Tibial artery (tissue), 4 donors: ENCODE data around the gene ECE2.

Source experiments
- DNase-seq, 2 donors: peaks; one replicate each; pipeline ENCODE4 v3.0.0-alpha.2; 2019
- H3K27ac ChIP-seq, 2 donors: fragments of 200-600 bp; sonication (generic) in 1 of 2; 1 replicate in 1 of 2; 2 replicates in 1 of 2; pipeline ENCODE4 v1.5.1; 2018 to 2019; ENCODE audit warnings: mild to moderate bottlenecking in 1 of 2
- H3K27me3 ChIP-seq, 2 donors: fragments of 200-600 bp; sonication (generic) in 1 of 2; one replicate each; pipeline versions ENCODE4 v1.5.1 to v1.6.0; 2016 to 2019
- H3K36me3 ChIP-seq, 3 donors: fragments of 200-600 bp; sonication (generic) in 2 of 3; one replicate each; pipeline ENCODE4 v1.5.1; 2016 to 2019; ENCODE audit warnings: mild to moderate bottlenecking in 2 of 3
- H3K4me1 ChIP-seq, 4 donors: fragments of 200-600 bp; sonication (generic) in 2 of 4; 1 replicate in 3 of 4; 2 replicates in 1 of 4; pipeline ENCODE4 v1.5.1; 2016 to 2019
- H3K4me3 ChIP-seq, 2 donors: fragments of 200-600 bp; sonication (generic) in 1 of 2; 1 replicate in 1 of 2; 2 replicates in 1 of 2; pipeline ENCODE4 v1.5.1; 2018 to 2019; ENCODE audit warnings: mild to moderate bottlenecking in 2 of 2
- H3K9me3 ChIP-seq, 3 donors: fragments of 200-600 bp; sonication (generic) in 1 of 3; one replicate each; pipeline ENCODE4 v1.5.1; 2016 to 2019
- CTCF ChIP-seq, 2 experiments: fragments of 200-600 bp in 1 of 2; fragments of 450-650 bp in 1 of 2; IDR thresholded peaks; one replicate each; pipeline ENCODE4 v1.5.1; 2017 to 2019; ENCODE audit warnings: antibody characterized with exemption in 2 of 2, mild to moderate bottlenecking in 1 of 2, moderate library complexity in 1 of 2
- intact Hi-C: fragments of 100-400 bp; cut with DNase I; formaldehyde crosslinking; loops from one replicate; pipeline ENCODE4 v1.15.0; 2023; ENCODE audit warnings: low total_unique reads

Gene ECE2

GRCh38 chr3:184272269-184272668, 3.6 kb upstream of the ECE2 start:
- no peak for DNase-seq
- Histone ChIP-seq H3K4me1 (peaks cover 0 to 6% (median 1%) of the 10 kb centered on the region in 4 donors), H3K4me3 (no peak overlapping the region), H3K27ac (no peak overlapping the region), H3K9me3 (no peaks in the 10 kb centered on the region), H3K36me3 (no peaks in the 10 kb centered on the region), H3K27me3 (peaks cover 0 to 39% of the 10 kb centered on the region in 2 donors)
- intact Hi-C loops = no loop called here
- no peak for TF ChIP-seq CTCF (IDR thresholded peaks at IDR 0.05)

GRCh38 chr3:184275381-184275701, 481 bp upstream of the ECE2 start:
- intact Hi-C loops = no loop called here
- Histone ChIP-seq H3K36me3 (no peaks in the 10 kb centered on the region), H3K4me3 (no peak overlapping the region), H3K27me3 (peaks cover 0 to 48% of the 10 kb centered on the region in 2 donors), H3K4me1 (peaks cover 0 to 6% (median 1%) of the 10 kb centered on the region in 4 donors), H3K27ac (no peak overlapping the region), H3K9me3 (no peaks in the 10 kb centered on the region)
- DNase-seq = no peak
- no peak for TF ChIP-seq CTCF (IDR thresholded peaks at IDR 0.05)

GRCh38 chr3:184277366-184277765, 1.5 kb downstream of the ECE2 start:
- TF ChIP-seq CTCF (IDR thresholded peaks at IDR 0.05) = no peak
- intact Hi-C loops = no loop called here
- H3K27ac ChIP-seq = no peak overlapping the region
- peaks cover 0 to 6% (median 1%) of the 10 kb centered on the region in 4 donors for H3K4me1 ChIP-seq
- H3K27me3 ChIP-seq = peaks cover 0 to 44% of the 10 kb centered on the region in 2 donors
- no peak overlapping the region for H3K4me3 ChIP-seq
- no peaks in the 10 kb centered on the region for H3K36me3 ChIP-seq
- no peak for DNase-seq
- no peaks in the 10 kb centered on the region for H3K9me3 ChIP-seq

GRCh38 chr3:184282941-184283340, 7.1 kb downstream of the ECE2 start:
- Histone ChIP-seq H3K9me3 (no peaks in the 10 kb centered on the region), H3K4me1 (no peaks in the 10 kb centered on the region), H3K4me3 (no peak overlapping the region), H3K27ac (no peak overlapping the region), H3K36me3 (no peaks in the 10 kb centered on the region), H3K27me3 (peaks cover 0 to 11% of the 10 kb centered on the region in 2 donors)
- DNase-seq = no peak
- TF ChIP-seq CTCF (IDR thresholded peaks at IDR 0.05) = no peak
- intact Hi-C loops = no loop called here

- intact Hi-C loops = no loop called here
- H3K27me3 ChIP-seq = peaks cover 0 to 5% of the 10 kb centered on the region in 2 donors
Measured at GRCh38 chr3:184283681-184284080, 7.9 kb downstream of the ECE2 start.

More at GRCh38 chr3:184283681-184284080, 7.9 kb downstream of the ECE2 start:
- no peak overlapping the region for H3K4me3 ChIP-seq
- no peaks in the 10 kb centered on the region for H3K4me1 ChIP-seq
- H3K27ac ChIP-seq = no peak overlapping the region
- no peak for TF ChIP-seq CTCF (IDR thresholded peaks at IDR 0.05)
- no peak for DNase-seq
- no peaks in the 10 kb centered on the region for H3K36me3 ChIP-seq
- no peaks in the 10 kb centered on the region for H3K9me3 ChIP-seq
